Camera-type eye (tissue), 1 donor: ENCODE data around the gene CRYZL1. TPM values are rescaled to one million over a fixed set of nuclear protein-coding genes. Genes with fewer than 3 reads are reported as not detected.

Experiments
- total RNA-seq: library from RNA; depleted of rRNA; stranded (reverse); fragments of >200 nt; gene quantifications from one replicate; pipeline ENCODE4 v1.2.3, GENCODE V29; 2014

Gene CRYZL1
- total RNA-seq: 80.0 TPM

GRCh38 chr21:33641352-33642026 is at the start of gene CRYZL1:
CRYZL1 (minus strand) TSS chr21:33641741; CDS start chr21:33631551, 10,190 bp downstream.

GRCh38 chr21:33642027-33642895 is 720 bp upstream of the CRYZL1 start, which contains the start of gene ITSN1:
ITSN1 (plus strand) TSS chr21:33642501; CDS start chr21:33718829, 76,328 bp downstream.

GRCh38 chr21:33588485-33589335 is 52.8 kb downstream of the CRYZL1 start, which contains the start of gene DONSON:
DONSON (minus strand) TSS chr21:33588684; CDS start chr21:33588641, 43 bp downstream.

DNA sequence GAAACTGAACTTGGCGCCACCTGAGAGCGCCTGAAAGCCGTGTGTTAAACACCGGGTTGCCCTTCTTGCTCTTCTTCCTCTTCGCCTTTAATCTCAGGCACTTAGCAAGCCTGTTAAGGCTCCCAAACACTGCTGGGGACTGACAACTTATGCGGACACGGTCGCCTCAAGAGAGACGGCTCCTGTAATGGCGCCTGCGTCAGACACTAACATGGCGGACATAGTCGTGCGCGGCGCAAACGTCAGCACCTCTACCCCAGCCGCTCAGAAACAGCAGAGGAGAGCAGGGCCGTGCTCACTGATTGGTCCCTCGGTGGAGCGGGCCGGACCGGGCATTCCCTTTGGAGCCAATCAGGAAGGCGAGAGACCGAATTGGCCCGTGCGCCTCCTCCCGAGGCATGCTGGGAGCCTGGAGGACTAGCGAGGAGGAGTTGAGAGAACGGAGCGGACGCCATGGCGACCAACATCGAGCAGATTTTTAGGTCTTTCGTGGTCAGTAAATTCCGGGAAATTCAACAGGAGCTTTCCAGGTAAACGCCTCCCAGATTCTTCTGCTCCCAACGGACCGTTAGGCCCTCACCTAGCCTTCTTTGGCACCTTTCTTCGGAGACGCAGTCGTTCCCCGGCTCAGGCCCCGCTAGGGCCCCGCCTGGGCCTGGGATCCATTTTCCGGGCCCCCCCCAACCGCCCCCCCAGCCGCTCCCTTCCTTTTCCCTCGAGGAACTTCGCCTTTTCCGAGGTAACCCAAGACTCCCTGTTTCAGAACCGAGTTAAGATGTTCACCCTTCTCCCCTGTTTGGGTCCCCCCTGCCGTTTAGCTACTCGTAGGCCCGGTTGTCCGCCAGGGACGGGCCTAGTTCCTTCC is 98.7 kb downstream of the CRYZL1 start, which contains the start of gene SON:
Gene SON, plus strand, starts transcription at position 399 of the 865 bp plus-strand sequence. Its CDS starts 55 bp downstream, at position 454.

GRCh38 chr21:33541756-33542639 is 99.5 kb downstream of the CRYZL1 start, which contains the start of gene GART:
GART (minus strand) TSS chr21:33542117; CDS start chr21:33539315, 2,802 bp downstream.

Other genes with a start within 250 kb of the CRYZL1 start
- gene IFNGR2, start 238.3 kb downstream of the CRYZL1 start, total RNA-seq: 53.1 TPM
- 87.6 TPM for gene TMEM50B, start 161.8 kb downstream of the CRYZL1 start, total RNA-seq
- 3.2 TPM for gene DNAJC28, start 150.0 kb downstream of the CRYZL1 start, total RNA-seq
- 94.7 TPM for gene GART, start 99.6 kb downstream of the CRYZL1 start, total RNA-seq
- gene SON, start 98.7 kb downstream of the CRYZL1 start, total RNA-seq: 373 TPM
- 18.5 TPM for gene DONSON, start 53.1 kb downstream of the CRYZL1 start, total RNA-seq
- 121 TPM for gene ITSN1, start 760 bp upstream of the CRYZL1 start, total RNA-seq